Activated naive CD4-positive, alpha-beta T cell treated with anti-CD3 and anti-CD28 coated beads, Interleukin-2, amount 50 U/mL, for 72 hours (primary cell): ENCODE measurements around the gene STKLD1. TPM values are rescaled to one million over a fixed set of nuclear protein-coding genes. Genes with fewer than 3 reads are reported as not detected.
A peak's percentile ranks its signal among the peaks of the same experiment; 100 is the strongest.
"Not testable (repeated sequence)": the region's sequence is repeated elsewhere in the genome, so short reads cannot be mapped to it uniquely, and the experiment has no call there.

Experiments used
- ATAC-seq, 2 donors: fragments of 150-1000 bp; cut with Tn5 transposase; 2 replicates each; pipeline ENCODE4 v1.10.0; 2021; ENCODE audit warnings: mild to moderate bottlenecking in 2 of 2, moderate library complexity in 2 of 2
- DNase-seq, 2 donors: peaks; one replicate each; pipeline ENCODE4 v3.0.0; 2021 to 2022; ENCODE audit warnings: low spot score in 2 of 2
- H3K27ac Mint-ChIP-seq, 2 donors: one replicate each; pipeline ENCODE4 v1.8.0; 2022; ENCODE audit warnings: mild to moderate bottlenecking in 2 of 2, mixed read lengths in 2 of 2
- H3K36me3 Mint-ChIP-seq, 2 donors: one replicate each; pipeline ENCODE4 v1.8.0; 2022; ENCODE audit warnings: mixed read lengths in 2 of 2
- H3K9me3 Mint-ChIP-seq, 2 donors: one replicate each; pipeline ENCODE4 v1.8.0; 2022; ENCODE audit warnings: mixed read lengths in 2 of 2
- total RNA-seq, 2 donors: library from RNA; stranded (reverse); gene quantifications; one replicate each; pipeline ENCODE4 v1.2.3, GENCODE V29; 2022

The STKLD1 gene
- total RNA-seq, 2 donors from 2014 or later = 1.1 TPM; not detected in 1

GRCh38 chr9:133429641-133430161, 53.5 kb downstream of the STKLD1 start:
- DNase-seq = no peak
- Mint-ChIP-seq H3K9me3 (no peaks in the 10 kb centered on the region), H3K36me3 (no peaks in the 10 kb centered on the region), H3K27ac (no peak overlapping the region)
- ATAC-seq = peak in 1 of 2 donors; percentile 20

- no peaks in the 10 kb centered on the region for H3K36me3 Mint-ChIP-seq
- no peak overlapping the region for H3K27ac Mint-ChIP-seq
- no peaks in the 10 kb centered on the region for H3K9me3 Mint-ChIP-seq
- no peak for DNase-seq
- no peak for ATAC-seq
These were observed 54.1 kb downstream of the STKLD1 start for GRCh38 chr9:133430244-133430643.

- DNase-seq (no peak), ATAC-seq (no peak)
- Mint-ChIP-seq H3K36me3 (no peaks in the 10 kb centered on the region), H3K9me3 (no peaks in the 10 kb centered on the region), H3K27ac (peak overlapping the region in 1 of 2 donors; percentile 22)
These were observed 57.2 kb downstream of the STKLD1 start for GRCh38 chr9:133433351-133433843.

- ATAC-seq (no peak), DNase-seq (no peak)
- Mint-ChIP-seq H3K9me3 (no peaks in the 10 kb centered on the region), H3K36me3 (no peaks in the 10 kb centered on the region), H3K27ac (no peak overlapping the region)
These were observed 60.5 kb downstream of the STKLD1 start for GRCh38 chr9:133436681-133437080.

- Mint-ChIP-seq H3K9me3 (no peaks in the 10 kb centered on the region), H3K27ac (no peak overlapping the region), H3K36me3 (no peaks in the 10 kb centered on the region)
- DNase-seq (no peak), ATAC-seq (peak in 1 of 2 donors; percentile 38)
These were observed 61.8 kb downstream of the STKLD1 start for GRCh38 chr9:133437753-133438531.

- ATAC-seq (peak; percentile 35 to 46), DNase-seq (no peak)
- H3K27ac Mint-ChIP-seq = no peak overlapping the region
These were observed 63.2 kb downstream of the STKLD1 start for GRCh38 chr9:133439337-133439736.

GRCh38 chr9:133440874-133441273, 64.7 kb downstream of the STKLD1 start:
- no peak for ATAC-seq
- Mint-ChIP-seq H3K27ac (peak overlapping the region in 1 of 2 donors; percentile 54), H3K36me3 (no peaks in the 10 kb centered on the region), H3K9me3 (no peaks in the 10 kb centered on the region)
- no peak for DNase-seq

More at GRCh38 chr9:133439337-133439736, 63.2 kb downstream of the STKLD1 start:
- Mint-ChIP-seq H3K36me3 (no peaks in the 10 kb centered on the region), H3K9me3 (no peaks in the 10 kb centered on the region)

- Mint-ChIP-seq H3K9me3 (no peaks in the 10 kb centered on the region), H3K27ac (no peak overlapping the region), H3K36me3 (no peaks in the 10 kb centered on the region)
- ATAC-seq = no peak
- no peak for DNase-seq
These were observed 65.4 kb downstream of the STKLD1 start for GRCh38 chr9:133441571-133441970.

- Mint-ChIP-seq H3K9me3 (no peaks in the 10 kb centered on the region), H3K27ac (no peak overlapping the region), H3K36me3 (no peaks in the 10 kb centered on the region)
- DNase-seq = no peak
- ATAC-seq = no peak
These were observed 67.1 kb downstream of the STKLD1 start for GRCh38 chr9:133443248-133443647.

GRCh38 chr9:133443982-133444381, 67.8 kb downstream of the STKLD1 start:
- no peaks in the 10 kb centered on the region for H3K9me3 Mint-ChIP-seq
- no peak overlapping the region for H3K27ac Mint-ChIP-seq
- ATAC-seq = no peak
- H3K36me3 Mint-ChIP-seq = no peaks in the 10 kb centered on the region
- DNase-seq = no peak

GRCh38 chr9:133445293-133445969, 69.3 kb downstream of the STKLD1 start:
- ATAC-seq (no peak), DNase-seq (no peak)
- Mint-ChIP-seq H3K9me3 (no peaks in the 10 kb centered on the region), H3K27ac (no peak overlapping the region), H3K36me3 (no peaks in the 10 kb centered on the region)

GRCh38 chr9:133448487-133448972, 72.4 kb downstream of the STKLD1 start:
- H3K9me3 Mint-ChIP-seq = no peaks in the 10 kb centered on the region
- DNase-seq (no peak), ATAC-seq (no peak)
- no peaks in the 10 kb centered on the region for H3K36me3 Mint-ChIP-seq
- H3K27ac Mint-ChIP-seq = no peak overlapping the region

- ATAC-seq (no peak), DNase-seq (no peak)
- no peaks in the 10 kb centered on the region for H3K36me3 Mint-ChIP-seq
- no peak overlapping the region for H3K27ac Mint-ChIP-seq
- H3K9me3 Mint-ChIP-seq = no peaks in the 10 kb centered on the region
These were observed 73.6 kb downstream of the STKLD1 start for GRCh38 chr9:133449760-133450159.

- not testable (repeated sequence) for H3K27ac Mint-ChIP-seq, ATAC-seq, H3K36me3 Mint-ChIP-seq, H3K9me3 Mint-ChIP-seq, DNase-seq
These were observed 75.7 kb downstream of the STKLD1 start for GRCh38 chr9:133451865-133452264.

GRCh38 chr9:133452562-133452961, 76.4 kb downstream of the STKLD1 start:
- no peak for DNase-seq
- no peak for ATAC-seq
- H3K36me3 Mint-ChIP-seq = no peaks in the 10 kb centered on the region
- no peaks in the 10 kb centered on the region for H3K9me3 Mint-ChIP-seq
- peak overlapping the region in 1 of 2 donors; percentile 36 for H3K27ac Mint-ChIP-seq

- ATAC-seq (no peak), DNase-seq (no peak)
- Mint-ChIP-seq H3K27ac (no peak overlapping the region), H3K9me3 (no peaks in the 10 kb centered on the region), H3K36me3 (no peaks in the 10 kb centered on the region)
These were observed 77.5 kb downstream of the STKLD1 start for GRCh38 chr9:133453651-133454050.

- Mint-ChIP-seq H3K9me3 (no peaks in the 10 kb centered on the region), H3K27ac (no peak overlapping the region), H3K36me3 (no peaks in the 10 kb centered on the region)
- DNase-seq (no peak), ATAC-seq (no peak)
These were observed 78.2 kb downstream of the STKLD1 start for GRCh38 chr9:133454325-133454724.
